ENCODE measurements around the gene PGBD2.
A peak's percentile ranks its signal among the peaks of the same experiment; 100 is the strongest.
"Not testable (repeated sequence)": the region's sequence is repeated elsewhere in the genome, so short reads cannot be mapped to it uniquely, and the experiment has no call there.

PGBD2 gene

DNA sequence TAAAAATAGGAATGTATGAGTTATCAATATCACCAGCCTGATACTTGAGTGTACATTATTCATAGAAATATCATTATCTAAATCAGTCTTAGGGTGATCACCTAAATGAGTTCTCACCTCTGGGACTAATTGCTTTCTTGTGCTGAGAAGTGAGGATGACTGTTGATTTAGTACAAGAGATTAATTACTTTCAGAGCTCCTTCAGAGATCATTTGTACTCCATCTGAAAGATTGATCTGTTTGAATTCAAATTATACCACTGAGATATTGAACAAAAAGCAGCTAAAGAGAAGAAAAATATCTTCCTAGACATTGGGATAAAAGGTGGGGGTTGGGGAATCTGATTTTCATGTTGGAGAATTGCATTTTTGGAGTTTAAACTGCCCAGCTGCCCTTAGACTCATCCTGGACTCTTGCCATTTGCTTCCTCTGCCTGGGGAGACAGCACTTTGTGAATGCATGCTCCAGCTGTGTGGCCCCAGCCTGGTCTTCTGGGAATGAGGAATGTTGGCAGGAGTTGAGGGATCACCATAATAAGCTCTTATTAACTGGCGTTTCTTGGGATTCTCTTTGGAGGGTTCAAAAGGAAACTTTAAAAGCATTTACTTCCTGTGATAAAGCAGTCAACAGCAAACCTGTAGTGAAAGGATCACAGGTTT is 19.7 kb upstream of the PGBD2 start:
- DNase-seq, result no peak

DNA sequence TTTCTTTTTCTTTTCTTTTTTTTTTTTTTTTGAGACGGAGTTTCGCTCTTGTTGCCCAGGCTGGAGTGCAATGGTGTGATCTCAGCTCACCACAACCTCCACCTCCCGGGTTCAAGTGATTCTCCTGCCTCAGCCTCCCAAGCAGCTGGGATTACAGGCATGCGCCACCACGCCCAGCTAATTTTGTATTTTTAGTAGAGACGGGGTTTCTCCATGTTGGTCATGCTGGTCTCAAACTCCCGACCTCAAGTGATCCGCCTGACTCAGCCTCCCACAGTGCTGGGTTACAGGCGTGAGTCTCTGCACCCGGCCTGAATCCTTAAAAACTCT is 16.2 kb upstream of the PGBD2 start:
- DNase-seq, result not testable (repeated sequence)

DNA sequence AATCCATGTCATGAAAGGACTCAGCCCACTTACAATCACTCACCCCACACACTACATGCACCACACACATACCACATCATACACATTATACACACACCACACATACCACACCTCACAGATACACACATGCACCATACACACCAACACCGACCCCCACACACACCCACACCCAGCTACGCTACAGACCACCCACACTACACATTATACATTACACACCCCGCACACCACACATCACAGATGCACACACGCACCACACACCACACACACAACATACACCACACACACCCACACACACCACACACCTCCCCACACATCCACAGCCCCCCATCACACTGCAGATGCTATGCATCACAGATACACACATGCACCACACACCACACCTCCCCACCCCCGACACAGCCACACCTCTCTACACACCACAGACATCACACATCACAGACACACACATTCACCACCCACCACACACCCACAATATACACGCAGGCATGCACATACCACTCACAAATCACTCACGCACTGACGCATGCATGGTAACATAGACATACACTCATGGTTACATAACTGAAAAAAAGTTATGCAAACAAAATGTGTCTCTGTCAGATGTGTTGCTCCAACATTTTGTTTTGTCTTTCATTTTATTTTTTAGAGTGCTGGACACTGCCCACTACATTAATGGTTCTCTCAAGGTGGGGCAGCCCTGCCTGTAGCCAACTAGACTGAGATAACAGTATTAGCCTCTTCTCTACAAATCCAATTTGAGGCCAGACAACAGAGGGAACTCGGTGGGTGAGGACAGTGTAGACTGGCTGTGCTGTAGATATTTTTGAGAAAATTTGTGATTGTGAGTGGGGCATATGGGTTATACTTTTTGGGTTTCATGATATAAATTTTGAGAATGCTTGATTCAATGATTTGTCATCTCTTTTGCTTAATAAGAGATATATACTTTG is 15.2 kb upstream of the PGBD2 start:
- DNase-seq, result no peak

DNA sequence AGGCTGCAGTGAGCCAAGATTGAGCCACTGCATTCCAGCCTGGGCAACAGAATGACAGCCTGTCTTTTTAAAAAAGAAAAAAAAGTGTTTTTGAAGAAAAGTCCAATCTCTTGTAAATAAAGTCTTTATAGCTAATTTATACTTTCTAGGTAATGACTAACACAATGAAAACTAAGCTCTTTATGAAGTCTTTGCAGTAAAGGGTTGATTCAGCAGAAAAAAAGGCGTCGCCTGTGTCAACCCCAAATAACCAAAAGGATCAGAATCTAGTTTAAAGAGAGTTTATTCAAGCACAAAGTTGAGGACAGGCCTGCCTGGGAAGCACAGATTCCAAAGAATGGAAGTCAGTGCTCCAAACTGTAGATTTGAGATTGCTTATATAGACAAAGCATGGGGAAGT is 14.3 kb upstream of the PGBD2 start:
- no peak for DNase-seq

DNA sequence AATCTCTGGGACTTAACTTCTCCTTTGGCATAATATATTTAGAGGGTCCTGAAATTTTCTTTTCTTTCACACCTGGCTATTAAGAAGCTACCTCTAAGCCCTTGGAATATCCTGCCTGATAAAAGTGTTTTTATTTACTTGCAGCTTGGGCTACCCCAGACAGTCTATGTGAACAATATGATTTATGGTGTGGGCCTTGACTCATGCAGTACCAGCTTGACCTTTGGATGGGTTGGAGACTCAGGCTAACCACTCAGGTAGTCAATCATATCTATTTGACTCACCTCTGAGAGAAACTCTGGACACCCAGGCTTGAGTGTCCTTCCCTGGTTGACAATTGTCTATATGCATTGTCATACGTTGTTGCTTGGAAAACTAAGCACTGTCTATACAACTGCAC is 13.4 kb upstream of the PGBD2 start:
- no peak for DNase-seq

DNA sequence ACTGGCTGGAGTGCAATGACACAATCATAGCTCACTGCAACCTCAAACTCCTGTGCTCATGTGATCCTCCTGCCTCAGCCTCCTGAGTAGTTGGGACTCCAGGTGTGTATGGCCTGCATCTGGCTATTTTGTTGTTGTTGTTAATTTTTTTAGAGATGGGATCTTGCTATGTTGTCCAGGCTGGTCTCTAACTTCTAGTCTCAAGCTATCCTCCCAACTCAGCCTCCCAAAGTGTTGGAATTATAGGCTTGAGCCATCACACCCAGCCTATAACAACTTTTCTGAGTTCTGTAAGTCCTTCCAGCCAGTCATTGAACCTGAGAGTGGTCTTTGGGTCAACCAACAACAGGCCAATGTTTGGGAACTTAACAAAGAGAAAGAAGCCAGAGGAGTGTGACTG is 11.2 kb upstream of the PGBD2 start:
- no peak for DNase-seq

DNA sequence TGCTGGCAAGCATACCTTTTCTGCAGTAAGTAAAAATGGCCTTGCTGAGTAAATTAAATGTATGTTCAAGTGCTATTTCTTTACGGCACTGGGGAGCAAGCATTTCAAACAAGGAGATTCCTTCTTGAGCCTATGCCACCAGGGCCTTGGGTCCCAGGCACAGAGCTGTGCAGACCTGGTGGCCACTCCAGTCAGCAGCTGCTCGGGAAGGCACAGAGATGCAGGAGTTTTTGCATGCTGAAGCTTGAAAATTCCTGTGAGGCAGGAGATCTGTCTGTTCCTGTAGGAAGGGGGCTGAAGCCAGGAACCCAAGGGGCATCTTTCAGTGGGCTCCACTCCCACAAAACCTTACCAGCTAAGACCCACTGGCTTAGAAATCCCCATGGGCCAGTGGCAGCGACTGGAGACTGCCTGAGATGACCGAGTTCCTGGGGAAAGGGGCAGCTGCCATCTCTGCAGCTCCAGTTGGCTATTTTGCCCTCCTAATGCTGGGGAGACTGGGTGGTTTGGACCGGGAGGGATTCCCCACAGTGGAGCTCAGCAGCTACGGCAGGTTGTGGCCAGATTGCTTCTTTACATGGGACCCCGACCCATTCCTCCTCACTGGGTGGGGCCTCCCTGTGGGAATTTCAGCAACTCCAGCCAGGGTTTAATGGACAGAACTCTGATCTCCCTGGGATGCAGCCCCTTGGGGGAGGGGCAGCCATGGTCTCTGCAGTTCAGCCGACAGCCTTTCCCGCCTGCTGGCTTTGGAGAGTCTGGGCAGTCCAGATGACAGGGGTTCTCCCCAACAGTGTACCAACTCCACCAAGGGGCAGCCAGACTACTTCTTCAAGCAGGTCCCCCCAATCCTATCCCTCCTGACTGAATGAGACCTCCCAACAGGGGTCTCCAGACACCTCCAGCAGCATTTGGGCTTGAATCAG is 8.4 kb upstream of the PGBD2 start:
- no peak for DNase-seq

DNA sequence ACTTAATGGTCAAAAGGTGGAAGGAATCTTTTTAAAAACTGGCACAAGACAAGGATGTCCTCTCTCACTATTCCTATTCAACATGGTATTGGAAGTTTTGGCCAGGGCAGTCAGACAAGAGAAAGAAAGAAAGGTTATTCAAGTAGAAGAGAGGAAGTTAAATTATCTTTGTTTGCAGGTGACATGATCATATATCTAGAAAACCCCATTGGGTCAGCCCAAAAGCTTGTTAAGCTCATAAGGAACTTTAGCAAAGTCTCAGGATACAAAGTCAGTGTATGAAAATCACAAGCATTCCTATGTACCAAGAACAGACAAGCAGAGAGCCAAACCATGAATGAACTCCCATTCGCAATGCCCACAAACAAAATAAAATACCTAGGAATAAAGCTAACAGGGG is 5.4 kb upstream of the PGBD2 start:
- DNase-seq, result no peak

DNA sequence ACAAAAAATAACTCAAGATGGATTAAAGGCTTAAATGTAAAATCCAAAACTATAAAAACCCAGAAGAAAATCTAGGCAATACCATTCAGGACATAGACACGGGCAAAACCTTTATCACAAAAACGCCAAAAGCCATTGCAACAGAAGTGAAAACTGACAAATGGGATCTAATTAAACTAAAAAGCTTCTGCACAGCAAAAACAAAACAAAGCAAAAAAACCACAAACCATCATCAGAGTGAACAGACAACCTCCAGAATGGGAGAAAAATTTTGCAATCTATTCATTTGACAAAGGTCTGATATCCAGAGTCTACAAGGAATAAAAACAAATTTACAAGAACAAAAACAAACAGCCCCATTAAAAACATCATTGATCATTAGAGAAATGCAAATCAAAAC is 4.5 kb upstream of the PGBD2 start:
- no peak for DNase-seq

DNA sequence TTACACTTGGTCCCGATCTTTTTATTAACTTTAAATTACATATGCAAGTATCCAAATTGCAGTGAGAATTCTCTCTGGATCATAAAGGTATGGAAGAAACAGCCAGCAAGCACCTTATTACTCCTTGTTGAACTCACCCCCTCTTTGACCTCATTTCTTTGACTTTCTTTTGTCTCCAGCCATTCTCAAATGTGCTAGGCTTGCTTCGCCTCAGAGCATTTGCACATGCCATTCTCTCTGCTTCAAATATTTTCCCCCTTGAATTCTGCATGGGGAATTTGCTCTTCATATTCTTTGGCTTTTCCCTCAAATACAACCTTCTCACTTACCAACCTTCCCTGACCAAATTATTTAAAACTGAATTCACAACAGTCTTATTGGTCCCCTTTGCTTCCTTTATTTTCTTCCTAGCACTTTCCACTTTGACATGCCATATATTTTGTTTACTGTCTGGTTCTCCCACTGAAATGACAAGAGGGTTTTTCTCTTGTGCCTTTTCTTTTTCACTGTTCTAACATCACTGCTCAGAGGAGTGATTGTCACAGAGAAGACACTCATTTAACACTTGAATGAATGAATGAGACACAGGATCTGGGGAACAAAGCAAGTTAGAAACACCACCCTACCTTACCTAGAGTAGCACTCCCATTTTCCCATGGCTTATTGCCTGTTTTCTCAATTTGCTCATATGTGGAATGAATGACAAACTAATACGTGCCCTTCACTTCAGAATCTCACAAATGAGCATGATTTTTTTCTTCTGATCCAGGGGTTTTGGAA is 1.4 kb upstream of the PGBD2 start:
- DNase-seq, result no peak

DNA sequence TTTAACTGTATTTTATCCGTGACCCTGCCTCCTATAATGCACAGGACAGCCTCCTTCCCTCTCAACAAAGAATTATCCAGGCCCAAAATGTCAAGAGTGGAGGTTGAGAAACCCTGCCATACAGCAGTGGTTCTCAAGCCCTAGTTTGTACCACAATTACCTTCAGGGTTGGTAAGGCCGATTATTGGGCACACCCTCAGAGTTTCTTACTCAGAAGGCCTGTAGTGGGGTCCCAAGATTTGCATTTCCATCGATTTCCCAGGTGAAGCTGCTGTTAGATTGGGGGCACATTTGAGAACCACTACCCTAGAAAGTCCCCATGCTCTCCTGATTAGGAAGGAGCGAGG is 400 bp upstream of the PGBD2 start:
- DNase-seq, result no peak

DNA sequence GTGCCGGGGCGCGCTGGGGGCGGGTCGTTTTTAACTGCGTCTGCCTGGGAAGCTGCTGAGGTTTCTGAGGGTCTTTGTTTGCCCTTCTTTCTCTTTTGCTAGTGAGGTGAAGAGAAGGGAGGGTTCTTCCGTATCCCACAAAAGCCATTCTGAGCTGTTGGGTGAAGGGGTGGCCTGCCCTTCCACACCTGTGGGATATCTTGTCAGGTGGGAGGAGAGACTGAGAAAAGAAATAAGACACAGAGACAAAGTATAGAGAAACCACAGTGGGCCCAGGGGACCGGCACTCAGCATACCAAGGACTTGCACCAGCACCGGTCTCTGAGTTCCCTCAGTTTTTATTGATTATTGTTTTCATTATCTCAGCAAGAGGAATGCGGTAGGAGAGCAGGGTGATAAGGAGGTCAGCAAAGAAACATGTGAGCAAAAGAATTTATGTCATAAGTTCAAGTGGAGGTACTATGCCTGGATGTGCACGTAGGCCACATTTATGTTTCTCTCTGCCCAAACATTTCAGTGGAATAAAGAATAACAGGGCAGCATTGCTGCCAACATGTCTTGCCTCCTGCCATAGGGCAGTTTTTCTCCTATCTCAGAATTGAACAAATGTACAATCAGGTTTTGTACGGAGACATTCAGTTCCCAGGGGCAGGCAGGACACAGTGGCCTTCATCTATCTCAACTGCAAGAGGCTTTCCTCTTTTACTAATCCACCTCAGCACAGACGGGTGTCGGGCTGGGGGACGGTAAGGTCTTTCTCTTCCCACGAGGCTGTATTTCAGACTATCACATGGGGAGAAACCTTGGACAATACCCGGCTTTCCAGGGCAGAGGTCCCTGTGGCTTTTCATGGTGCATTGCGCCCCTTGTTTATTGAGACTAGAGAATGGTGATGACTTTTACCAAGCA is 972 bp downstream of the PGBD2 start:
- DNase-seq, result peak; percentile 82

DNA sequence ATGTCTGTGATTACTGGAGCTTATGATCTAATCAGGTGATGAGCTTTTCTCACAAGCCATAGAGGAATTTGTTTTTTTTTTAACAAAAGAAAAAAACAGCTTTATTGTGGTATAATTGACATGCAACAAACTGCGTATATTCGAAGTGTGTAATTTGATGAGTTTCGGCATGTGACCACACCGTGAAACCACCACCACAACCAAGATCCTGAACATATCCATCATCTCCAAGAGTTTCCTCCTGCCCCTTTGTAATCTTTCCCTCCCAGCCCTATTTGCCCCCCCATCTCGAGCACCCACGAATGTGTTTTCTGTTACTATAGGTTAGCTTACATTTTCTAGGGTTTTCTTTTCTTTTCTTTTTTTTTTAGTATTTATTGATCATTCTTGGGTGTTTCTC is 4.7 kb downstream of the PGBD2 start:
- DNase-seq, result no peak

DNA sequence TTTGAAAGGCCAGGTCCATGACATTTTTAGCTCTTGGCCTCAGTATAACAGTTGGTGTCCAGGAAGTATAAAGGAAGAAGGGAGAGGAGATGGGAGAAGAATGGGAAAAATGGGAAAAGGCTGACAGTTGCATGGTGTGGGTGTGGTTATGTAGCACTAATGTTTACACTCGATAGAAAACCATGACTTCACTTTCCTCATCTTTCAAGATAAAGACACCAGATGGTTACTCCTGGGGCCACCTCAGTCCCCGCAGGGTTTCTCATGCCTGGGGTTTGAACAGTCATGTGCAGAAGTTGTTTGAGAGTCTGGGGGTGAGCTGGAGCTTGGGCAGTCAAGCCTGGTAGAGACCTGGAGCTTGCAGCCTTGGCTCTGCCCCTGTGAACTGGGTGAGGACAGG is 7.9 kb downstream of the PGBD2 start:
- DNase-seq, result no peak

DNA sequence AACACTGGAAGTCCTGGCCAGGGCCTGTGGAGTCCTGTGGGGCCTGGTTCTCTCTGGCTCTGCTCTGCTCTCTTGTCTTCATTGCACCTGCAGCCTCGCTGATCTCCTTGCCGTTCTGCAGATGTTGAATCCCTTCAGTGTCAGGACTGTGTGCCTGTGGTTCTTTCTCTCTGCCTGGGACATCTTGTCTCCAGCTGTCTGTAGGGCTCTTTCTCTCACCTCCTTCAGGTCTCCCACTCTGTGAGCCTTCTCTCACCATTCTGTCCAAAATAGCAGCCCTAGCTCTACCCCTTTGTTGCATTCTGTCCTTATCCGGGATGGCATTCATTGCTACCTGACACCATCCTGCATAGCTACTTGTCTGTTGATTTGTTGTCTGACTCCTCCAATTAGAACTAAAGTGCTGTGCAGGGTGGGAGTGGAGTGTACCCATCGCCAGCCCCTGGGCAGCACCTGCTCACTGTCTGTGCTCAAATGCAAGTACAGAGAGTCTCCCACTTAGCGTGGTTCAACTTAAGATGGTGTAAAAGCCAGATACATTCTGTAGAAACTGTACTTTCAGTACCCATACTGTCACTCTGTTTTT is 8.9 kb downstream of the PGBD2 start:
- DNase-seq, result no peak

DNA sequence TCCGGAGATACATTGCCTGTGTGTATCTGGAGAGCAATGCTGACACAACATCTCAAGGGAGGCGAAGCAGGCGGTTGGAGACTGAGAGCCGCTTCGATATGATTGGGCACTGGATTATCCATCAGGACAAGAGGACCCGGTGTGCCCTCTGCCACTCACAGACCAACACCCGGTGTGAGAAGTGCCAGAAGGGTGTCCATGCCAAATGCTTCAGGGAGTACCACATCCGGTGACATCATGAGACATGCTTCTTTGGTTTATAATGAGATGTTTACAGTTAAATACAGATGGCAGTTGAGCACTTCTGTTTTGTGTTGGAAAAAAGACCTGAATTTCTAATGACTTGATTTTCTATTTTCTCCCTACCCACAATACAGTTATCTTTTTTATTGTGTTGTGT is 12.1 kb downstream of the PGBD2 start:
- DNase-seq, result no peak

DNA sequence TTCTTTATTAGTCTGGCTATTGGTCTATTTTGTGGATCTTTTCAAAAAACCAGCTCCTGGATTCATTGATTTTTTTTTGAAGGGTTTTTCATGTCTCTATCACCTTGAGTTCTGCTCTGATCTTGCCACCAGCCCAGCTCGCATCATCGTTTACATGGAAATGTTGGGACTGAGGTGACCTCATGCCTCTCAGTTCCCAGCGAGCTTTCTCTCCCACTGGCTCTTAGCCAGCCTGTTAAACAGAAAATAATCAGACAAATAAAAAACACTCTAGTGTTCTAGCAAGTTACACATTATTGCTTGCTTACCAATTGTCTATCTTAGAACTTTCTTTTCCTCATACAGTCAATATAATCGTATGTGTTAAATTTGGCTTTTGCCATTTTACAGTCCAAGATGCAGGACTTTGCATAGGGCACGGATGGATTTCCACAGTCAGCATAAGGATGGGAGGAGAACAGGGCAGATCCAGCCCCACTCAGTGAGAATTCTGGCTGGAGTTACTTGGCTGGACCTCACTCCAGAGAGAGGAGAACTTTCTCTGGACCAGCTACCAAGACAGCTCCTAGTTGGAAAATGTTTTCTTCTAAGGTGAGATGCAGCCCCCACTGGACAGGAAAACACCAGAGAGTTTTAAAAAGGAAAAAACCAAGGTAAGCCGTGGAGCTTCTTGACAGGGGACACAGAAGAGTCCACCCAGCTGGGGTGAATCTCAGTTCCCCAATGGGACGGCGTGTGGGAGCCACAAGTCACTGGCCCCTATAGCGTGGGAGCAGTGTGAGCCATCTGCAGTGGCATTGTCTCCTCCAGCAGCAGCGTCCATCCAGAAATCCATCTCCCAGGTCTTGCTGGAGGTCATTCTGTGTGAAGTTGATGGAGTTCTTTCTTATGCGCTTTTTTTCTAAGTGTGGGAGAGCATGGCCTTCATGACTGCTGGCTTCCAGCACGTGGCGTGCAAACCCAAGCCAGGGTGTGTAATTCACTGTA is 17.6 kb downstream of the PGBD2 start:
- DNase-seq, result no peak

DNA sequence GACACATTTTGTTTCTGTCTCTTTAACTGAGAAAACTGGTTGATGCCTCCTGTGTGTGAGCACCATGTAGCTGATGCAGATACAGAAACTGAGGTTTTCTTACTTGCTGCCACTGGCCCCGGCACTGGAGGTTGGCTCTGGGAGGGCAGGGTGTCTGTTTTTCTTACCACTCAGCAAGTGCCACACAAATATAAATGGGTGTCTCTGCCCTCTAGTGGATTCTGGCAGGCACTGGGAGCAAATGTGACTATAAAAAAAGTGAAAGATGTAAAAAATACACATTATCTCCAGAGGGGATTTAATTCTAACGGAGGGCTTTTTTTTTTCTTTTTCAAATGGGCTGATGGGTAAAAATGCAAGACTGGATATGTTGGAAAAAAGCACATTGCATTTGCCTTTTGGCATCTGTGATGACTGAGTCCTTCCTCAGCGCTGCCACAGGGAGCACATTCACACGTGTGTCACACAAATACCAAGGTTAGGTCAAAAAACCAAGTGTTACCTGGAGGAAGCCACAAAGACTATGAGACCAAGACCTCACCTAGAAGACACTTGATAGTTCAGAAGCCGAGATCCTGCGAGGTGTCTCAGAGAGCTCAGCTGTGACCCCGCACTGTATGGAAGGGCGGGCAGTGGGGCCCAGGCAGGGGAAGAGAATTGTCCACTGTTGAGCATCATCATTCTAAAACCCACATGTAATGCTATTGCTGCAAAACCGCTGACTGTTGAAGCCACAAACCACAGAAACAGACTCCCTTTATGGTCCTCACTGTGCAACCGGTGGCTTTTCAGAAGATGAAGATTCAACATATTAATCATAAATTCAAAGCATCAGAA is 18.9 kb downstream of the PGBD2 start:
- DNase-seq, result peak; percentile 21

DNA sequence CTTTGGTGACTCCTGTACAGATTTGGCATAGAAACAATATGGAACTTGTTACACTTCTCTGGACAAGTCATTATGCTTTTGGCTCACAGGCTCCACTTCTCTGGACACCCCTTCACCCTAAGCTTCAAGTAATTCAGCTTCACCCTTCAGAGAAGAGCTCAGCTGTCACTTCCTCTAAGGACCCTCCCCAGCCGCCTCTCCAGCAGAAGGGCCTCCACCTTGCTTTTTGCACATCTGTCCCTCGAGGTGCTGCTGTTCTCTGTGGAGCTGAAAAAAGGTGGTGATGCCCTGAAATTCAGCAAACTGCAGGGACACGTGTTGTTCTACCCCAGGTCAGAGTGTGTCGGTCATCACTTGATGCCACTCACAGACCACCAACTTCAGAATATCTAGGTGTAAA is 19.8 kb downstream of the PGBD2 start:
- DNase-seq, result not testable (repeated sequence)
